Nucleus accumbens (tissue), 56 donors: ENCODE measurements around the gene SYT9.
"Not testable (repeated sequence)": the region's sequence is repeated elsewhere in the genome, so short reads cannot be mapped to it uniquely, and the experiment has no call there.

ENCODE experiments used
- DNase-seq, 56 donors: peaks; one replicate each; lab custom pipeline; 2025; lab: John Stamatoyannopoulos, UW

SYT9 gene

DNA sequence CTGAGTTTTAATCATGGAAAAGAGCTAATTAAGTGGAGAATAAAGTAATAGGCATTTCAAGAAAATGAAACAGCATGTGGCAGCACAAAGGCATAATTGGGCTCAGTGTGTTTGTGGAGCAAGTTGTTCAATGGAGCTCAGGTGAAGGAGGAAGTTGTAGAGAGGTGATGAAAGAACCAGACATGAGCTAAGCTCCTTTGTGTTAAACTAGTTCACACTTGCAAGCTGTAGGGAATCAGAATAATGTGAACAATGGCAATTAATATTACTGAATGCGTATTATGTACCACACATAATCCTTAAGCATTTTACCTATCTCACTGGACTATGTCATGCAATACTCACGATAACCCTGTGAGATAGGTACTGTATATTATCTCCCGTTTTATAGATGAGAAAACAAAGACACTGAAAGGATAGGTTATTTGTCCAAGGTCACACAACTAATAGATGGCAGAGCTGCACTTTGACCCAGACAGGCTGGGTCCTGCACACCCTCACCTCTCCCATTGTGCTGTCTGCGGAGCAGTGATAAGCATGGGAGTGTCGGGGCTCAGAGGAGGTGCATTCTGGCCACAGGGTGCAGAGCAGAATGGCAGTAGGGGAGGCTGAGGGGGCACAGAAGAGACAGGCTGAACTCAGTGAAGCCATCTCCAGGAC is 242.5 kb downstream of the SYT9 start:
- DNase-seq: no peak

DNA sequence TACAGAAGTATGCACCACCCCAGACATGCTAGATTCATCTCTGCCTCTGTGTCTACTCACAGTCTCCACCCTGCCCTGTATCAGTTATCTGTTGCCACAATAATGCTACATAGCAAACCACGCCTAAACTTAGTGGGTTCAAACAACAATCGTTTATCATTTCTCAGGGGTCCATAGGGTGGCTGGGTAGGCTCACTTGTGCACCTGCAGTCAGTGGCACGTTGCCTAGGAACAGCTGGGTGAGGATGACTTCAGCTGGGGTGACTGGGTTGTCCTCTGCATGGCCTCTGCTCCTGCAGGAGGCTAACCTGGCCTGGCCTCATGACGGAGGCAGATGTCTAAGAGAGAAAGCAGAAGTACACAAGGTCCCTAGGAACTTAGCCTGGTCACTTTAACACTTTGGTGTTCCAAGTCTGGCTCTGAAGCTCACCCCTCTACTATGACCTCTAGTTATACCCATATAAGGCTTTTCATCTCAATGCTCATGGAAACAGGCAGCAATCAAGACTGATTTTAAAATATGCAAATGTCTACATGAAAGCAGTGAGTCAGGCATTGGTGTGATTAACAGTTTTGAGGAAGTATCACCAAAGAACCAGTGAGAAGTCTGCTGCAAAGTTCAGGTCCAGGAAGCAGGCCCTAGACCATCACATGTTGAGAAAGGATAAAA is 244.3 kb downstream of the SYT9 start:
- DNase-seq: no peak

DNA sequence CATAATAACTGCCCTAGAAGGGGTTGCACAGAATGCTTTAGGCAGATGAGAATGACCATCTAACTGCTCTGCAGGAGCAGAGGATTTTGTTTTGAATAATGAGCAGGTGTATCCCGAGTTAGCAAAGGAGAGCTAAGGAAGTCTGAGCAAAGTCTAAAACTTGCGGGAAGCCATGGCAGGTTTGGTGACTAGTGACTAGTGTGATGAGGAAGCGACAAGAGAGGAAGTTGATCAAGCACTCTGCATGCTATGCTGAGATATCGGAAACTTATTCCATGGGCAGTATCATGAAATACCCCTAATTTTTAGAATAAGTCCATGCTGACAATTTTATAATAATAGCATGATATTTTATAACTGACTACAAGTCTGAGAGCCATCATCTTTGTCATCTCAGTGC is 246.5 kb downstream of the SYT9 start:
- DNase-seq: no peak

DNA sequence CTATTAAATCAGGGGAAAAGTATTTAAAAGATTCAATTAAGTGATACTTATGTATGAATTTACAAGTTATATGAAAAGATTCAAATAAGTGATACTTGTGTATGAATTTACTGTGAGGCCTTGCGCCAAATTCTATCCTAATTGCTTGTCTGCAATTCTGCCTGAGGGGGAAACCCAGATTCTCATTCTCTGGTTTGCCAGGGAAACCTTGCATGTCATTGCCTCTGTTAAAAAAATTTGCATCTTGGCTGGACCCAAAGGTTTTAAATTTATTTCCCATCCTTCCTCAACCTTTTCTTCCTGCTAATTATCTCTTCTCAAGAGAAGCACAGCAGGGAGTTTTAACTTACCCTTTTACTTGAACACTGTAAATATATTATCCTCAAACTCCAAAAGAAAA is 247.4 kb downstream of the SYT9 start:
- DNase-seq: no peak

DNA sequence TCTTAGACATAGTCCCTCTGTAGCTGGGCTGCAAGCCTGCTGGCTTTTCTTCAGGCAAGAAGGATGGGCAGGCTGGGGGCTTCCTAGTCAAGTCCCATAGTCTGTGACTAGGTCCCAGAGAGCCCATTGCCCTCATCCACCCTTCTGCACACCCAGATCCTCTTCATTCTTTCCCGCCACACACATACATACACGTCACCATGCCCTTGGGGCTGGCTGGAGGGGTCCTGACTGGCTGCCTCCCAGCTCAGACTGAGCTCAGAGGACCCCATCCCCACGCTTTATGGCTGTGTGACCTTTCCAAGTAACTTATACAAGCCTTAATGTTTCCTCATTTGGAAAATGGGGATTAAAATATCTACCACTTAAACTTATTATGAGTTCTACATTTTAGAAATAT is 248.5 kb downstream of the SYT9 start:
- DNase-seq: no peak

DNA sequence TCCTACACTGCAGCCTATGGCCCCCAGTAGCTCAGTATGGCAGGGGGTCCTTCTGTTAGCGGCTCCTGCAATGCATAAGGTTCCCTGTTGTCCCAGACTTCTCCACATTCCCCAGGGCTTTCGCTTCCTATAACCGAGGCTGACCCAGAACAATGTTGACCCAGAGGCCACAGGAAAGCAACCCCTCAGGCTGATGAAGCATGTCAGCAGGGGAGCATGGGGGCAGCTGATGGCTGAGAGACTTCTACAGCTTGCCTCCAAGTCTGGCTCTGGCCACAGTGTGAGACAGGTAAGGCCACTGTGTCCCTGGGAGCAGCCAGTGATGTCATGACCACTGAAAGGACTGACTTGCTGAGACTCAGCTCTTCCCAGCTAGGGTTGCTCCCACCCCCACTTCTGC is 249.5 kb downstream of the SYT9 start:
- DNase-seq: no peak

DNA sequence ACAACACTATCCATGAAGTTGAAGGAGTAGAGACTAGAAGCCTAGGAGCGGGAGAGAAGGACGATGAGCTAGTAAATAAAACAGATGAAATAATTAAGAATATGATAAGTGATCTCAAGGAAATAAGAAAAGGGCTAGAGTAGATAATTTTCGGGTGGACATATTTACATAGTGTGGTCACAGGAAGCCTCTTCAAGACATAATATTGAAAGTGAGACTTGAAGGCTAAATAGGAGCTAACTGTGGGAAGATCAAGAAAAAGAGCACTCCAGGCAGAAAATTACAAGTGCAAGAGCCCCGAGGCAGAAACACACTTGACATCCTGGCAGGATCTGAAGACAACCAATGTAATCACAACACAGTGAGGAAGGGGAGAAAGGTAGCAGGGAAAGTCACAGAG is 250.2 kb downstream of the SYT9 start:
- no peak for DNase-seq

DNA sequence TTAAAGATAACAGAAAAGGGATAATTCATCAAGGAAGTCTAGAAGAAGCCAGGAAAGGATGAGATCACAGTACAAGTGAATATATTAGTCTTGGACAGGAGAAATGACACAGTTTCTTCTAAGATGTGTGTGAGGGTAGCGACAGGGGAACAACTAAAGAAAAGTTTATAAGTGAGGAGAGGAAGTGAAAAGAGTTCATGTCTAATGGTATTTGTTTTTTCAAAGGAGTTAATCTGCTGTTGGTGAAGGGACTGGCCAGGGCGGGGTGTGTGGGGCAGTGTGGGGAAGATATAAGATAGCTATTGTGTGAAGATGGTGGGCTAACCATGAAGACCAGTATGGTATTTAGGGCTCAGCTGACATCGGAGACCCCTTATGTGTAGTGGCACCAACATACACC is 254.5 kb downstream of the SYT9 start:
- no peak for DNase-seq

DNA sequence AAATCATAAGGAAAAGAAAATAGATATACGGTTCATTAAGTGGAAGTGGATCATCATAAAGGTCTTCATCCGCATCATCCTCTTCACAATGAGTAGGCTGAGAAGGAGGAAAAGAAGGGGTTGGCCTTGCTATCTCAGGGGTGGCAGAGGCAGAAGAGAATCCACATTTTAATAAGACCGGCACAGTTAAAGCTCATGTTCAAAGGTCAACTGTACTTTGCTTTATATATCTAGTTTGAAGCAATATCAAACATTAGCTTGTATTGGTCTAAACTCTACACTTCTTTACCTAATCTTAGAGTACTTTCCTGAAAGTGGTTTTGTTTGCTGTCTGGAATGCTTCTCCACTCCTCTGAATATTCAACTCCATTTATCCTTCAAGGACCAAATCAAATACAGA is 256.4 kb downstream of the SYT9 start:
- DNase-seq: no peak

DNA sequence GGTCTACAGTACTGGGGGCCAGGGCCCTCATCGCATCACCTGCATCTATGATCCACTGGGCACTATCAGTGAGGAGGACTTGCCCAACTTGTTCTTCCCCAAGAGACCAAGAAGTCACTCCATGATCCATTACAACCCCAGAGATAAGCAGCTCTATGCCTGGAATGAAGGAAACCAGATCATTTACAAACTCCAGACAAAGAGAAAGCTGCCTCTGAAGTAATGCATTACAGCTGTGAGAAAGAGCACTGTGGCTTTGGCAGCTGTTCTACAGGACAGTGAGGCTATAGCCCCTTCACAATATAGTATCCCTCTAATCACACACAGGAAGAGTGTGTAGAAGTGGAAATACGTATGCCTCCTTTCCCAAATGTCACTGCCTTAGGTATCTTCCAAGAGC is 258.3 kb downstream of the SYT9 start:
- no peak for DNase-seq

DNA sequence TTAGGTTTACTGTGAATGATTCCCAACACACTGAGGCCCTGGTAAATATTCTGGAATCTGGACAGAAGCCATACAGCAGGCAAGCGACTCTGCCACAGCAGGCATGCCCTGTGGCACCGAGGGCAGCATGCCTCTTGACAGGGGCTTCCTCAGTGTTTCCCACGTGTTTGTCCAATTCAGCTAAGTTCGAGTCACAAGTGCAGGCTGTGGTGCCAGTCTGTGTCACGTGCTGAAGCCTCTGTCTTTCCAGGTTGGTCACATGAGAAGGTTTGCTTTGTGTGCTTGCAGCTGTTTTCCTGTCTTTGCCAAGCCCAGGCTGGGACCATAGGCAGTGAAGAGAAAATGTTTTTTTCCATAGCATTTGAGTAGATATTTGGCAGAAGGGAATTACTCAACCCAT is 259.7 kb downstream of the SYT9 start:
- DNase-seq: peak in 50 of 56 donors; percentile 26 to 87 (median 61)

DNA sequence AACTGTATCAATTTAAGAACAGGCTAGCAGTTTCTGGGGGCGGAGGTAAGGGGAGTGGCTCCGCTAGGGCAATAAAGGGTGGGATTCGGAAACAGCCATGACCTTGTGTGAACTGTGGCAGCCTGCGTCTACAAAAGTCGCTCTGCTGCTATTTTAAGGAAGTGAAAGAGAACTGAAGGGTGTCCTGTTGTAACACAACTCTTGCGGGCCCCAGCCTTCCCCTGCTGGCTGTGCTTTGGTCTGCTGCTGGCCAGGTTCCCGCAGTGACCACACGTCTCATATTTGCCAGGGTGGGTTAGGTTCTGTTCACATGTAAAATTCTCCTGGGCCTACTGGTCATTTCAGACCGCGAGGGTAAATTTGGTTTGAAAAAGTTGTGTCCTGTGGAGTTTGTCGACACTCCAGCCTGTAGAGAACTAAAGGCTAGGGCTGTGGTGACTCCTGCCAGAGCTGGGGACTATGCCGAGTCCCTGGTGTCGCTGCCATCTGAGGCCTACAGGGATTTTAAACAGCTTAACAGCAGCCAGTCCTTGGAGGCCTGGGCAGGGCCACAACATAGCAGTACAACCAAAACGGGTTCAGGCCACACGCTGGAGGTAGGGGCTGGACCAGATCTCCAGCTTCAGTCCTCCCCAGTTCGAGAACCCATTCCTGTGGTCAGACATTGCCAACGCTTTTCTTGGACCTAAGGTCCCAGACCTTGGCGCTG is 261.0 kb downstream of the SYT9 start:
- DNase-seq: peak in 43 of 56 donors; percentile 8 to 87 (median 54)

DNA sequence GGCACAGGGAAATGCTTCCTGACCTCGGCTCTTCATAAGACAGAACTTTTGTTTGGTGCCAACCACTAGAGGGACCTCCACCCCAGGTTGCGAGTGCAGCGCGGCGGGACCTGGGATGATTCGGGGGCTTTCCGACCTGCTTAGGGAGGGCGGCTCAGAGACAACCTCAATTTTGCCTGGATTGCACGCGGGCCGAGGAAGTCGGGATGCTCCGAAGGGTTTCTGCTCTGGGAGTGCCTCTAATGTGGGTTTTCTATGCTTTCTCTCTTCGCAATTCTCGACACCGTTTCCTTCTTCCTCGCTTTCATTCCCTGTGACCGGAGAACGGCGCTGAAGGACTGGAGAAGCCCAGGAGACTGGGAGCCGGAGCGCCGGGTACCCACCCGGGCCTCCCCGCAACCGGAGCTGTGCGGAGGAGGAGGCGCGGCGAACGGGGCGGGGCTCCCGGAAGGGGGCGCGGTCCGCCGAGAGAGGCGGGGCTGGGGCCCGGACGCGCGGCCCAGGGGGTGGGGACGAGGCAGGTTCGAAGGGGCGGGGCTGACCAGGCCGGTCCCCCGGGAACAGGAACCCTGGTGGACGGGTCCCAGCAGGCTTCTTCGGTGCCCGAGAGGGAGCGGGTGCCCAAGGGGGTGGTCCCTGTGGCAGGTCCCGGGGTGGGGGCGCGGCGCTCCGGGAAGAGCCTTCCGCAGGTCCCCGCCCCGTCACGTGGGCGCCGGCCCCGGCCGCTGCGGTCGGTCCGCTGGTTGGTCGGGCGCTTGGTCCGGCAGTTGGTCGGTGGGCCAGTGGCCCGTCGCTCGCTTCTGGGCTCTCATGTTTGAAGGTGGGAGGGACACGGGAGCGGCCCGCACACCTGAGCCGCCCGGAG is 261.8 kb downstream of the SYT9 start, which contains the start of gene PPFIBP2:
PPFIBP2 (plus strand) TSS at position 766 of the 865 bp plus-strand sequence. CDS start 35,477 bp downstream, outside the sequence.
- peak in 55 of 56 donors; percentile 10 to 97 (median 81) for DNase-seq

DNA sequence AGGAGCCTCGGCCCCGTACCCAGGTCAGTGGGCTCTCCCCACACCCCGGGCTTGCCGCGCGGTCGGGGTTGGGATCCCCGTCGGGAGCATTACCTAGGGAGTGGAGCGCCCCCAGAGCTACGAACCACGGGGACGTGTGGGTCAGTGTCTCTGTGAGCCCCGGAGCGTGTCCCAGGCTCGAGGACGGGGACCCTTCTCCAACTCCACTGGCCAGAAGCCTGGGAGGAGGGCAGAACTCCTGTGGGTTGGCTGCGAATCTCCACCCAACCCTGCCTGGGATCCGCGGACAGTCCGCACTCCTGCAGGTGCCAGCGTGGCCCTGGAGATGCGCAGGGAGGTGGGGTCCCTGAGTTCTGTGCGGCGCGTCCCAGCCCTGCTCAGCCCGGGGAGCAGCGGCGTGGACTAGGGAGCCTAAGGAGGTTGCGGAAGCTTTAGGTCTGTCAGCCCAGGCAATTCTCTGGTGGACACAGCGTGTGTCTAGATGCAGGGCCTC is 262.4 kb downstream of the SYT9 start:
- DNase-seq: peak in 15 of 56 donors; percentile 36 to 66 (median 49)

DNA sequence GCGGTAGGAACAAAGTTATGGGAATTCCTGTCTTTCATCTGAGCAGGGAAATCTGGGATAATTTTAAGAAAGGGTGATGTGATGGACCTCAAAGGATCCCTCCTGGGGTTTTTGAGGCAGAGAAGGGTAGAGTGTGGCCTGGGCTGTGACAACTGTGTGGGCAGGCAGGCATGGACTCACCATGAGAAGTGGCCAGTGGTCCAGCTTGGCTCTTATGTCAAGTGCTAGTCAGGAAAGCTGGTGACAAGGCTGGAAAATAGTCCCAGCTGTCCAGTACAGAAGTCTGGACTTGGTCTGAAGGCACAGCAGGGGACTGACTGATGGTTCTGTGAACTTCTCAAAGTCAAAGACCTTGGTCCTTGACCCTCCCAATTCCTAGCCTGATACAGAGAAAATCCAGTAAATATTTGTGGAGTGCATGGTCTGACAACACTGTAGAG is 263.8 kb downstream of the SYT9 start:
- DNase-seq: no peak

DNA sequence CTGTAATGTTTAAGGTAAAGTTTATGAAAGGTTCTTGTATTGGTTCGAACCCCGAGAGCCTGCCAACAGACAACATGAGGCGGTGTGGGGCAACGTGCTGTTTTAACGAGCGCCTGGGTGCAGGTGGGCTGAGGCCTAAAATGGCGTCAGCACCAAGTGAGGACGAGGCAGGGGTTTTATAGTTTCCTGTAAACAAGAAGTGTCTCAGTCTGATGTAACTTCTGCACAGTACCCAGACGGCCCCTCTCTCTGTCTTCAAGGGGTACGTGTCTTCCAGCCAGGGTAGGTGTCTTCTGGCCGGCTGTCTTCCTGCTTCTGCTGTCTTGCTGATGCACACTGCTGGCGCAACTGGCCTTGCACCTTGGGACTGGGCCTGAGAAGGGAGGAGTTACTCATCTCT is 264.8 kb downstream of the SYT9 start:
- no peak for DNase-seq

DNA sequence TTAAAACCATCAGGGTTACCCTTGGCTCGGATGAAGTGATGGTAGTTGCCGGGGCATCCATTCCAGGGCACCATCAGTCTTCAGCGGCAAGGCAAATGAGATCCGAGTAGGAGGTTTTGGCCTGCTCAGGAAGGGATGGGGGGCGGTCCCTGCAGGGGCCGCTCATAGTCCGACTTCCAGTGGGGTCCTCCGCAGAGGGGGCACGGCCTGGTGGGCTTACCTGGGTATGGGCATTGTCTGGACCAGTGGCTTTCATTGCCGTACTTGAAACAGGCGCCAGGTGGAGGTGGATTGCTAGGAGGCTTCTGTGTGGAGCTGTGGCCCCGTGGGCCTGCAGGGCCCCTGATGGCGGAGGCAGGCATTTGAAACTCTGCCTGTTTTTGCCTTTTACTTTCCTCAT is 266.0 kb downstream of the SYT9 start:
- not testable (repeated sequence) for DNase-seq
